ENCODE measurements around the gene SLC25A19. TPM values are rescaled to one million over a fixed set of nuclear protein-coding genes. Genes with fewer than 3 reads are reported as not detected.
"Not testable (repeated sequence)": the region's sequence is repeated elsewhere in the genome, so short reads cannot be mapped to it uniquely, and the experiment has no call there.

Gene SLC25A19
- polyA plus RNA-seq, 2 donors, result 7.8 to 9.3 TPM

GRCh38 chr17:75308732-75309629 is 19.7 kb upstream of the SLC25A19 start:
- Histone ChIP-seq H3K4me1 (ENCODE audit: control insufficient read depth in 2 of 2, insufficient read depth in 2 of 2, low read length in 1 of 2) (peaks cover 2 to 4% of the 10 kb centered on the region in 2 donors), H3K27ac (ENCODE audit: low read depth in 2 of 2, low read length in 1 of 2) (peak overlapping the region in 1 of 2 donors; percentile 3), H3K27me3 (ENCODE audit: control insufficient read depth in 1 of 2, insufficient read depth in 2 of 2, low read length in 2 of 2) (no peaks in the 10 kb centered on the region), H3K4me3 (ENCODE audit: low read depth in 1 of 2, low read length in 2 of 2) (no peak overlapping the region), H3K9me3 (ENCODE audit: control insufficient read depth in 2 of 2, insufficient read depth in 1 of 2, low read depth in 1 of 2, low read length in 1 of 2) (no peaks in the 10 kb centered on the region), H3K36me3 (ENCODE audit: control insufficient read depth in 2 of 2, insufficient read depth in 2 of 2, low read length in 1 of 2) (no peaks in the 10 kb centered on the region)
- 58 to 70% methylated on average over 20 of the region's 20 CpGs for WGBS, 2 donors

DNA sequence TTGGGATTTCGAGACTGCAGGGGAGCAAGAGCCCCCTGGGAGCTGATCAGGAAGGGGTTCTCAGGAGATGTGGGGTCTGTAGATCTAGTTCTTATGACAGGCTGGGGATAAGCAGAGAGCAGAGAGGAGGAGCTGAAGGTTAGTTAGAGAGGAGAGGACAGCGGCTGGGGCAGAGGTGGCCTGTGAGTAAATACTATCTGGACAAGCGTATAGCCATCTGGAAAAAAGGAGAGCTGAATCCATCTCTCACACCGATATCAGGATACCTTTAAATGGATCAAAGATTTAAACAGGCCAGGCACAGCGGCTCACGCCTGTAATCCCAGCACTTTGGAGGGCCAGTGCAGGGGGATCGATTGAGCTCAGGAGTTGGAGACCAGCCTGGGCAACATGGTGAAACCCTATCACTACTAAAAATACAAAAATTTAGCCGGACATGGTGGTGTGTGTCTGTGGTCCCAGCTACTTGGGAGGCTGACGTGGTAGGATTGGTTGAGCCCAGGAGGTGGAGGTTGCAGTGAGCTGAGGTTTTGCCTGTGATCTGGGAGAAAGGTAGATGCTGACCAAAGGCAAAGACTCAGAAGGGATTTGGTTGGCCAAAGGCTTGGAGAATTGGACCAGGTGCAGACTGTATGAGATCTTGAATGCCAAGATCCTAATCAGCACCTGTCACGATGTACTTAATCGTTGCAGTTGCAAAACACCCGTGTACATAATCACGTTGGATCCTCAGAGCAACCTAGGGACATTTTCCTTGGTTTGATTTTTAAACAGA is 18.9 kb upstream of the SLC25A19 start:
- H3K36me3 ChIP-seq (ENCODE audit: control insufficient read depth in 2 of 2, insufficient read depth in 2 of 2, low read length in 1 of 2), result no peaks in the 10 kb centered on the region
- no peak overlapping the region for H3K4me3 ChIP-seq (ENCODE audit: low read depth in 1 of 2, low read length in 2 of 2)
- H3K9me3 ChIP-seq (ENCODE audit: control insufficient read depth in 2 of 2, insufficient read depth in 1 of 2, low read depth in 1 of 2, low read length in 1 of 2), result no peaks in the 10 kb centered on the region
- WGBS, 2 donors, result 77 to 85% methylated on average over 13 of the region's 13 CpGs
- H3K4me1 ChIP-seq (ENCODE audit: control insufficient read depth in 2 of 2, insufficient read depth in 2 of 2, low read length in 1 of 2), result peaks cover 2 to 4% of the 10 kb centered on the region in 2 donors
- H3K27me3 ChIP-seq (ENCODE audit: control insufficient read depth in 1 of 2, insufficient read depth in 2 of 2, low read length in 2 of 2), result no peaks in the 10 kb centered on the region
- H3K27ac ChIP-seq (ENCODE audit: low read depth in 2 of 2, low read length in 1 of 2), result no peak overlapping the region

DNA sequence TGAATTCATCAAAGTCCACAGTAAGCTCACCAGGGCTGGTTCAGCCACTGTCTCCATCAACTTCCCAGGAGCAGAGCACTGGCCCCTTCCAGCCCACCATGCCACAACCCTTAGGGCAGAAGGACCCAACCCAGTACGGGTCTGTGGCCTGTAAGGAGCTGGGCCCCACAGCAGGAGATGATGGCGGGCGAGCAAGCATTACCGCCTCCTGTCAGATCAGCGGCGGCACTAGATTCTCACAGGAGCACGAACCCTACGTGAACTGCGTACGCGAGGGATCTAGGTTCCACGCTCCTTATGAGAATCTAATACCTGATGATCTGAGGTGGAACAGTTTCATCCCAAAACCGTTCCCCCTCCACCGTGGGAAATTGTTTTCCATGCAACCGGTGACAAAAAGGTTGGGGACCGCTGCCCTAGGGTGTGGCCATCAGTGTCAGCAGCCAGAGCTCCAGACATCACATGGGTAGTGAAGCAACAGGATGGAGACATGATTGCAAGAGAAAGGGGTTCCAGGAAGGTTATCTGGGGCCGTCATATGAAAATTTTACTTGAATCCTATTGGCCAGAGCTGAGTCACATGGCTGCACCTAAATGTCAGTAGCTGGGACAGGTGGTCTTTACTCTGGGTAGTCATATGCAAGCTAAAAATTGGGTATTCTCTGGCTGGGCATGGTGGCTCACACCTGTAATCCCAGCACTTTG is 12.4 kb upstream of the SLC25A19 start:
- H3K9me3 ChIP-seq (ENCODE audit: control insufficient read depth in 2 of 2, insufficient read depth in 1 of 2, low read depth in 1 of 2, low read length in 1 of 2), result no peaks in the 10 kb centered on the region
- no peaks in the 10 kb centered on the region for H3K27me3 ChIP-seq (ENCODE audit: control insufficient read depth in 1 of 2, insufficient read depth in 2 of 2, low read length in 2 of 2)
- WGBS, 2 donors, result 87 to 89% methylated on average over 17 of the region's 17 CpGs
- no peak overlapping the region for H3K4me3 ChIP-seq (ENCODE audit: low read depth in 1 of 2, low read length in 2 of 2)
- no peak overlapping the region for H3K27ac ChIP-seq (ENCODE audit: low read depth in 2 of 2, low read length in 1 of 2)
- no peaks in the 10 kb centered on the region for H3K36me3 ChIP-seq (ENCODE audit: control insufficient read depth in 2 of 2, insufficient read depth in 2 of 2, low read length in 1 of 2)
- no peaks in the 10 kb centered on the region for H3K4me1 ChIP-seq (ENCODE audit: control insufficient read depth in 2 of 2, insufficient read depth in 2 of 2, low read length in 1 of 2)

DNA sequence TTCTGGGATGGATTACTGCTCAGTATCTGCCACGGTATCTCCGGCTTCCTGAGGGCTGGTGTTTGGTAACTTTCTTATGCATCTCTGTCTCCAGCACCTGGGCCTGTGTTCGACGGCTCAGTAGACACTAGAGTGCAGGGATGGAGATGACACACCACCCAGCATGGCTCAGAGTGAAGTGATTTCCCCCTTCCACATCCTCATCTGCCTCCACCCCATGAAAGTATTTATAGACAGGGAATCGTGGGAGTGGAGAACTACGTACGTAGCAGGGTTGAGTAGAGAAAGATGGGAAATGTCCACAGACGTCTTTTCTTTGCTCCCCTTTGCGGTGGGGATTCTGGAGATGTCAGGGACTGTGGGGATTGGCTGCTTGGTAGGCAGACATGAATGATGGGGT is 11.8 kb upstream of the SLC25A19 start:
- 81 to 84% methylated on average over 9 of the region's 9 CpGs for WGBS, 2 donors

DNA sequence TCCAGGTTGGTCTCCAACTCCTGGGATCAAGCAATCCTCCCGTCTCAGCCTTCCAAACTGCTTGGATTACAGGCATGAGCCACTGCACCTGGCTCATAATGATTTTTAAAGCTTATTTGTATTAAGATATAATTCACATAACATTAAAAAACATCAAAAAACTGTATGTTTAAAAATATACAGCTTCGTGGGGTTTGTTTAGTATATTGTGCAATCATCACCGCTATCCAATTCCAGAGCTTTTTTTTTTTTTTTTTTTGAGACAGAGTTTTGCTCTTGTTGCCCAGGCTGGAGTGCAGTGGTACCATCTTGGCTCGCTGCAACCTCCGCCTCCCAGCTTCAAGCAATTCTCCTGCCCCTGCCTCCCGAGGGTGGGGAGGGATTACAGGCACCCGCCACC is 11.0 kb upstream of the SLC25A19 start:
- no peaks in the 10 kb centered on the region for H3K4me1 ChIP-seq (ENCODE audit: control insufficient read depth in 2 of 2, insufficient read depth in 2 of 2, low read length in 1 of 2)
- H3K36me3 ChIP-seq (ENCODE audit: control insufficient read depth in 2 of 2, insufficient read depth in 2 of 2, low read length in 1 of 2), result no peaks in the 10 kb centered on the region
- H3K27me3 ChIP-seq (ENCODE audit: control insufficient read depth in 1 of 2, insufficient read depth in 2 of 2, low read length in 2 of 2), result no peaks in the 10 kb centered on the region
- no peaks in the 10 kb centered on the region for H3K9me3 ChIP-seq (ENCODE audit: control insufficient read depth in 2 of 2, insufficient read depth in 1 of 2, low read depth in 1 of 2, low read length in 1 of 2)
- H3K4me3 ChIP-seq (ENCODE audit: low read depth in 1 of 2, low read length in 2 of 2), result no peak overlapping the region
- 76 to 77% methylated on average over 7 of the region's 7 CpGs for WGBS, 2 donors
- no peak overlapping the region for H3K27ac ChIP-seq (ENCODE audit: low read depth in 2 of 2, low read length in 1 of 2)

More for the DNA sequence above, 11.8 kb upstream of the SLC25A19 start:
- Histone ChIP-seq H3K4me3 (ENCODE audit: low read depth in 1 of 2, low read length in 2 of 2) (no peak overlapping the region), H3K9me3 (ENCODE audit: control insufficient read depth in 2 of 2, insufficient read depth in 1 of 2, low read depth in 1 of 2, low read length in 1 of 2) (no peaks in the 10 kb centered on the region), H3K36me3 (ENCODE audit: control insufficient read depth in 2 of 2, insufficient read depth in 2 of 2, low read length in 1 of 2) (no peaks in the 10 kb centered on the region), H3K27me3 (ENCODE audit: control insufficient read depth in 1 of 2, insufficient read depth in 2 of 2, low read length in 2 of 2) (no peaks in the 10 kb centered on the region), H3K4me1 (ENCODE audit: control insufficient read depth in 2 of 2, insufficient read depth in 2 of 2, low read length in 1 of 2) (no peaks in the 10 kb centered on the region), H3K27ac (ENCODE audit: low read depth in 2 of 2, low read length in 1 of 2) (no peak overlapping the region)

GRCh38 chr17:75295201-75296158 is 6.2 kb upstream of the SLC25A19 start:
- Histone ChIP-seq H3K27me3 (ENCODE audit: control insufficient read depth in 1 of 2, insufficient read depth in 2 of 2, low read length in 2 of 2) (no peaks in the 10 kb centered on the region), H3K9me3 (ENCODE audit: control insufficient read depth in 2 of 2, insufficient read depth in 1 of 2, low read depth in 1 of 2, low read length in 1 of 2) (no peaks in the 10 kb centered on the region), H3K4me1 (ENCODE audit: control insufficient read depth in 2 of 2, insufficient read depth in 2 of 2, low read length in 1 of 2) (no peaks in the 10 kb centered on the region), H3K27ac (ENCODE audit: low read depth in 2 of 2, low read length in 1 of 2) (peak overlapping the region; percentile 4 to 30), H3K36me3 (ENCODE audit: control insufficient read depth in 2 of 2, insufficient read depth in 2 of 2, low read length in 1 of 2) (no peaks in the 10 kb centered on the region), H3K4me3 (ENCODE audit: low read depth in 1 of 2, low read length in 2 of 2) (no peak overlapping the region)
- 73 to 78% methylated on average over 8 of the region's 8 CpGs for WGBS, 2 donors

GRCh38 chr17:75292810-75293448 is 3.7 kb upstream of the SLC25A19 start:
- not testable (repeated sequence) for H3K9me3 ChIP-seq (ENCODE audit: control insufficient read depth in 2 of 2, insufficient read depth in 1 of 2, low read depth in 1 of 2, low read length in 1 of 2); H3K4me3 ChIP-seq (ENCODE audit: low read depth in 1 of 2, low read length in 2 of 2); H3K36me3 ChIP-seq (ENCODE audit: control insufficient read depth in 2 of 2, insufficient read depth in 2 of 2, low read length in 1 of 2); H3K27ac ChIP-seq (ENCODE audit: low read depth in 2 of 2, low read length in 1 of 2); H3K27me3 ChIP-seq (ENCODE audit: control insufficient read depth in 1 of 2, insufficient read depth in 2 of 2, low read length in 2 of 2); H3K4me1 ChIP-seq (ENCODE audit: control insufficient read depth in 2 of 2, insufficient read depth in 2 of 2, low read length in 1 of 2)
- 74 to 77% methylated on average over 16 of the region's 16 CpGs for WGBS, 2 donors

DNA sequence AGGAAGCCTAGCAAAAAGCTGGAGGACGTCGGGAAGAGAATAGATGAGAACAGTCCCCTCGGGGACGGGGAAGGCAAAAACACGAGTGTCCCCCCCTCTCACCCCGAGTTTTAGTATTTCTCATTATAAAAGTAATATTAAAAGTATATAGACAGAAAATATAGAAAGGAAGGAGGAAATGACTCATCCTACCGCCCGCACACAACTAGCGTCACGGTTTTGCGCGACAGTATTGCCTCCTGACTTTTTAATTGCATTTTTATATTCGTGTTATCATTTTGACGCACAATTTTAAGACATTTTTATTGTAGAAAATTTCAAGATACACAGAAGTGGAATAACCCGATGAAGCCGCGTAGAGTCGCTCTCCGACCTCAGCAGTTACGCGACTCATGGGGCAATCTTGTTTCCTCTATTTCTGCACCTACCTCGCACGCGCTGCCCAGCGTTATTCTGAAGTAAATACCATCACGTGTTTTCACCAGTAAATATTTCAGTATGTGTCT is 652 bp upstream of the SLC25A19 start:
- 1 to 2% methylated on average over 26 of the region's 26 CpGs for WGBS, 2 donors
- H3K36me3 ChIP-seq (ENCODE audit: control insufficient read depth in 2 of 2, insufficient read depth in 2 of 2, low read length in 1 of 2), result peaks cover 7 to 11% of the 10 kb centered on the region in 2 donors
- H3K4me1 ChIP-seq (ENCODE audit: control insufficient read depth in 2 of 2, insufficient read depth in 2 of 2, low read length in 1 of 2), result no peaks in the 10 kb centered on the region
- no peaks in the 10 kb centered on the region for H3K27me3 ChIP-seq (ENCODE audit: control insufficient read depth in 1 of 2, insufficient read depth in 2 of 2, low read length in 2 of 2)
- H3K27ac ChIP-seq (ENCODE audit: low read depth in 2 of 2, low read length in 1 of 2), result peak overlapping the region; percentile 92 to 98
- no peaks in the 10 kb centered on the region for H3K9me3 ChIP-seq (ENCODE audit: control insufficient read depth in 2 of 2, insufficient read depth in 1 of 2, low read depth in 1 of 2, low read length in 1 of 2)
- peak overlapping the region; percentile 60 to 73 for H3K4me3 ChIP-seq (ENCODE audit: low read depth in 1 of 2, low read length in 2 of 2)
